Stimulated activated CD4-positive, alpha-beta T cell treated with anti-CD3 and anti-CD28 coated beads, TNF-alpha, amount 100 ng/mL, for 1 hour (primary cell): Measurements from ENCODE around the gene OLA1.

ENCODE experiments used
- DNase-seq, 3 donors: peaks; one replicate each; pipeline ENCODE4 v3.0.0-alpha.2; 2020; ENCODE audit warnings: low read depth in 3 of 3, low spot score in 1 of 3

Gene OLA1

DNA sequence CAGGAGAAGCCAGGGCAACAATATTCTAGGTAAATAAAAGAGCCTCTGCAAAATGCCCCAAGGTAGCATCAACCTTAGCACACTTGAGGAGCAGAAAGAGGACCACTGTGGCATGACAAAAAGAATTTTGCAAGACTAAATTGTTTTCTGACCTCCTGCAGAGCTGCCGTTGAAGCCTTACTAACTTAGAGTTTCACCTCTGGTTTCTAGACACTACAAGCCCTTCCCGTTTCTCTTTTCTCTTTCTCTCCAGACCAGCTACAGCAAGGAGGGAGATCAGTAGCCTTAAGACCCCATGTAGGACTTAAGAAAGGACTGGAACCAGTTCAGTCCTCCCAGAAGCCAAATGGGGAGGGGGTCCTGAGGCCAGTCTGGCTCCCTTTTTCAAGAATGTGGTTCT, 209.9 kb downstream of the OLA1 start:
- DNase-seq = no peak

DNA sequence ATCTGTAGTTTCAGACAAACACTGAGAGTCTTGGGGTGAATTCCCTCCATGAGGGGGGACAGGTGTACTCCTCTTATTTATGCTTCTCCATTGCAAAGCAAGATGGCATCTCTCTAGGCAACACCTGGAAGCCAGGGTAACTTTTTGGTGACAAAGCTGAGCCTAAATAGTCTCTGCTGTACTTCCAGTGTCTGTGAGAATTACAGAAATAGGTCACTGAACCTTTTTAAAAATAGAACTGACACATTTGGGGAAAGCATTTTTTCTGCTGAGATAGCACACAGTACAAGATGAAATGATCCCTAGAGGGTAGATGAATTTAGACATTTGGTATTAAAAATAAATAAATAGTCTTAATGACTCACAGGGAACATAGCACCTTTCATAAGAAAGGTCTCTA, 211.5 kb downstream of the OLA1 start:
- DNase-seq = no peak

DNA sequence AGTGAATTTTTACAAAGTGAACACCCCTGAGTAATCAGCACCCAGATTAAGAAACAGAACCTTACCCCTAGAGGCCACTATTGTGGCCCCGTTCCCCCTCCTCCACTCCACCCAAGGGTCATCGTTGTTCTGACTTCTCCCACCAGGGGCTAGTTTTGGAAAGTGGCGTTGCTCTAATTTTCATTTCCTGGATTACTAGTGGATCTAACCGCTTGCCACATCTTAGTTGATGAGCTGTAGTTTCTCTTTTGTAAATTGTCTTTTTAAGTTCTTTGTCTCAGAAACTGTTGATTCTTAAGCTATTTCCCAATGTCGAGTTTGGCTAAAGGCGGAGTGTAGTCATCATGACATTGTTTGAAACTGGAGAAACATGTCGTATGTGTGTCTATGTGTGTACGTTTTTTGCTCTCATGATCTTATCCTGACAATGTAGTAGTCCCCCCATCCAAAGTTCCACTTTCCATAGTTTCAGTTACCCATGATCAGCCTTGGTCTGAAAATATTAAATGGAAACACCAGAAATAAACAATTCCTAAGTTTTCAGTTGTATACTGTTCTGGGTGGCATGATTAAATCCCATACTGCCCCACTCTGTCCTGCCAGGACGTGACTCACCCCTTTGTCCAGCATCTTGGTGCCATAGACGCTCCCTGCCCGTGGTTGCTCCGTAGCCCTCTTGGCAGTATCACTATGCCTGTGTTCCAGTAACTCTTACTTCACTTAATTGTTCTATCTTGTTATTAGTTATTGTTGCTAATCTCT, 212.2 kb downstream of the OLA1 start:
- DNase-seq = no peak

DNA sequence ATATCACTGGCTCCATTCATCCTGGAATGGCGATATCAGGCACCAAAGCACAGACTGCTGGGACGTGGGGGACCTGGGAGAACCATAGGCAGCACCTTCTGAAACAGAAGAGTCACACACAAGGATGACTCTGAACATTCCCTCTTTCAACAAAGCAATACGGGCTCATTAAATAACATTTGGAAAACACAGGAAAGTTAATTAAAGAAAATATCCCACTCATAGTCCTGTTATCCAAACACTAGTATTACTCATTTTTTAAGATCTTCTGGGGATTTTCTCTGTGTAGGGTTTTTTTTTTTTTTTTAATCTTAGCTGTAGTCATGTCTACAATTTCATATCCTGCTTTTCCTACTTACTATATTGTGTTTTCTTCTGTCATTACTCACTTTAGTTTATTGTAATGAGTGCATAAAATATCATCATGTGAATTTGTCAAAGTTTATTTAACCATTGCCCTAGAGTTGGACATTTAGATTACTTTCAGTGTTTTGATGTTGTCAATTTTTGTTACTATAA, 213.2 kb downstream of the OLA1 start:
- no peak for DNase-seq

DNA sequence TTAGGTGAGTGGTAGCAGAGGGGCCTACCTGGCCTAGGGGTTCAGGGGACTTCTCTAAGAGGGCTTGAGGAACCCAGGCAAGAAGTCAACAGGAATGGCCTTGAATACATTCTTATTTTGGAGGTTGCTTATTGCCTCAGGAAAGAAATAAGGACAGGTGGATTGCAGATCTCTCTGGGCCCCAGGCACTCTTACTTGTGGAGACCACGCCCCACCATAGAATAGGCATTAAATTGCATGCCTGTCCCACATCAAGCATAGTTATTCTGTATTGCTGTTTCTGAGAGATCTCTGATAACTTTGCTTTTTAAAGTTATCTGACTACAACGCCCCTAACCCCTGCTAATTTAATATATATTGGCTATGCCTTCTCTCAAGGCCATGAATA, 215.2 kb downstream of the OLA1 start:
- DNase-seq = no peak

DNA sequence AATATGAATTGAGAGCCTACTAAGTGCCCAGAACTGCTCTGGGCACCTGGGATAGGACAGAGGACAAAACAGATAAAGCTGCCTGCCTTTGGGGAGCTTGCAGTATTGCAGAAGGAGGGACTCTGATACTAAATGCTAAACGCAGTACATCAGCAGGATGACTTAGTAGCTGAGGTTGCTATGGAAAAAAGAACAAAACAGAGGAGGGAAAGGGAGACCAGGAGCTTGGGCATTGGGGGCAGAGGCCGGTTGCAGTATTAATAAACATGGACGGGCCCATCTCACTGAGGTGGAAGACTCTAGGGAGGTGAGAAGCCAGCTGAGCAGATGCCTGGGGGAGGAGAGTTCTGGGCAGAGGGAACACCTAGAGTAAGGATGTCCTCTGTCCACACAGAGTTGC, 217.1 kb downstream of the OLA1 start:
- DNase-seq = no peak

DNA sequence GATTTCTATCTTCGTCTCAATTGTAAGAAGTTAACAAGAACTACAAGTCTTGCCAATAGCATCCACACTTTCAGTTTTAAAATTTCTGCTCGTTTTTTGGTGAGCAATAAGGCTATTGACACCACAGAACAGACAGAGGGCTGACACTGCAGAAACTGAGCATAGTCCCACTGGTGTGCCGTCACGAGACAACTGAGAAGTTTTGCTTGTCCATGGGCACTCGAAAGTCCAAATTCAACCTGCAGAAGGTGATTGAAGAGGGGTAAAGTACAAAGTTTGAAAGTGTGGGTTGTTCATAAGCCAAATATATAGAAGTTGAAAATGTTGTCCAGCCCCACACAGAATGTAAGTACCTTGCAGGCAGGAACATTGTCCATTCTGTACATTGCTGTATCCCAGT, 219.4 kb downstream of the OLA1 start:
- DNase-seq = no peak

DNA sequence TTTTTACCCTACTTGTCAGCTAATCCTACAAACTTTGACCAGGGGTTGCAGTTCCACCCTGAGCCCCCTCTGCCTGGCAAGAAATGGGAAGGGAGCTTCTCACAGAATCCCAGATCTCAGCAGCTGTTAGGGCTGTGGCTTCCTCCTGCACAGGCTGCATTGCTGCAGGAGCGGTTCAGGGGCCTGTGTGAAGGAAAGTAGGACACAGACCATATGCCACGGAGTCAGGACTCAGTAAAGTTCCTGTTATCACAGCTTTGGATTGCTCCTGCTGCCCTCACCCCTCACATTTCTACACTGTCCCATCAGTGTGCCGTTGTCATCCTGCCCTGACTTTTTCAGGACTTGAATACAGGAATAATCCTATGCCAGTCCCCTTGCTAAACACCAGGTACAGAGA, 220.4 kb downstream of the OLA1 start:
- DNase-seq = no peak

DNA sequence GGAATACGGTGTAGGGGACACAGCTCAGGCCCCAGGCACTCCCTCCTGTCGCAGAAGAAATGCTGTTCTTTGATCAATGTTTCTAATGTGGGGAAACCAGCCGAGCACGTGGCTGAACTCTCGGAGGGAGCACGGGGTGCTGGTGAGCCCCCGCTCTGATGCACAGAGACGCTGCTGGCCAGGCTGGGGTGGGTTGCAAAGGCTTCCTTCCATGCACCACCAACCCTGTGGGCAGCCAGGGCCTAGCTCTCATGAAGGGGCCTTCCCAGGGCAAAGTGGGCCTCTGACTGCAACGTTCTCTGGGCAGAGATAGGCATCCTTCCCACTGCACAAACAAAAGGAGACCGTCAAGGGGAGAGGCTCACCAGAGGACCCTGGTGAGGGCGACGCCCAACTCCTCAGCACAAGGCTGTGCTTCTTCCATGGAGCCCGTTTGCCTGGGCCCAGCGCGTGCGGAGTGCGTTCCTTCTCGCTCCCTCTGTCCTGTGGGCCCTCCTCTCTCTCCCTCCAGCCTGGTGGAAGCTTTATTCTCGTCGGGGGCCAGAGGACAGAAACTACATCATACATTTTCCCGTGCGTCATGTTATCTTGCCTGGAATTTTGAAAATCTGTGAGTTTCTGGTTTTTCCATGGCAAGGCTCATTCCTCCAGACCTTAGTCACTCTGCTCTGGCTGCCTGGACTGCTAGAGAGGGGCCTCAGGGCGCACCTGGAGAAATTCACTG, 222.0 kb downstream of the OLA1 start:
- no peak for DNase-seq

DNA sequence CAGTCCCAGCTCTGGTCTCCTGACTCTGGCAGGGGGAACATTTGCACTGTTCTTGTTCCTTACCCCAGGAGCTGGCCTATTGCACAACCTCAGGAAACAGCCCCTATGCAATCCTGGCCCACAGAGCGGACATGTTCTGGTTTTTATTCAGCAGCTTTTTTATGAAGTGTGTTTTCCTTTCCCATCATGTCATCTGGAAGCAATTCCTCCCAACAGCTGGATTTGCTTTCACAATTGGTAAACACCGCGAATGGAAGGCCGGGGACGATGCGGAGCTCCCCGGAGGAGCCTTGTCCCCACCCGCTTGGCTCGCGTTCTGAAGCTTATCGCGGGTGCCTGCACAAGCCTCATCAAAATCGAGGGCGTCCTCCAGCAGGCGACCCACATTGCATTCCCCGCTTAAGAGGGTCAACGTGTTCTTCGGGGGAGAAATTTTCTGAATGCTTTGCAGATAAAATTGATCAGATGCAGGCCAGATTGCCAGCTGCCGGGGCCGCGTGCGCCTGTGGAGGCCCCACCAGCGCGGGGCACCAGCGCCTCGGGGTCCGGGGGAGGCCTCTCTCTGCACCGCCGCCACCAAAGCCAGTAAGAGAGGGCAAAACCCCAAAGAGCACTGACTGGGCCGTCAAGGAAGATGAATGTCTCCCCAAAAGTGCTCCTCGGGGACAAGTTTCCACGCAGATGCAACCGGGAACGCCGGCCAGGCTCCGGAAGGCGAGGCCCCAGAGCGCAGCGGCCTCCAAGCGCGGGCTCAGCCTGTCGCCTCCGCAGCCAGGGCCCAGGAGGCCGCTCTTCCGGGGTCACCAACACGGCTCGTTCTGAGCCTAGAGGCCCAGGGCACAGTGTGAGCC, 222.8 kb downstream of the OLA1 start:
- DNase-seq = no peak

DNA sequence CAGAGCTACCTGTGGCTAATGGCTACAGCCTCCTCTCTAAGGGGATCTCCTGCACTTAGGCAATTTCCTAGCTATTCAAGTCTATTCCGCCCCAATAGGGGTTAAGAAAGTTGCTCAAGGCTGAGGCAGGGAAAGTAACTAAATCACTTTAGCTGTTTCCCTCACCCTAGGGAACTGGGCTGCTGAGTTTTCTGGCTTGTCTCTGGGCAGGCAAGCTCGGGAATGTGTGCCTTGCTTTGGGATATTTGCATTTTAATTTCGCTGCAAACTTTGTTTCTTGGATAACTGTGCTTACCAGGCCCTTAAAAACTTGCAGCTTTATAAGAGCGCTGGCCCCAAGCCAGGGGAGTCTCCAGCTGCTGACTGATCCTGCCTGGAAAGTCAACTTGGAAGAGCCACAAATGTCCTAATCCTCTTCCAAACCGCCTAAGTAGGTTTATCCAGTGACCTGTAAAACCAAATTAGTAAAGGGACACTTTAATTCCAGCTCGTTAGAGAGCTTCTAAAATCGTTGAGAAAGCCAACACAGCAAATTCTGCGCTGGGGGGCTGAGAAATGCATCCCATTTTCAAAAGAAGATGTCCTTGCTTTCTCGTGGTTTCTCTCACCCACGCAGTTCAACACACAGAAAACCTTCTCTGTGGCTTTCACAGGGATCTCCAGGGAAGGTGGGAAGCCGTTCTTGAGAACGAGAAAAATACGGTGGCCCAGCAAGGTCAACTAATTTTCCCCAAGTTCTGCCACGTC, 223.6 kb downstream of the OLA1 start:
- no peak for DNase-seq

DNA sequence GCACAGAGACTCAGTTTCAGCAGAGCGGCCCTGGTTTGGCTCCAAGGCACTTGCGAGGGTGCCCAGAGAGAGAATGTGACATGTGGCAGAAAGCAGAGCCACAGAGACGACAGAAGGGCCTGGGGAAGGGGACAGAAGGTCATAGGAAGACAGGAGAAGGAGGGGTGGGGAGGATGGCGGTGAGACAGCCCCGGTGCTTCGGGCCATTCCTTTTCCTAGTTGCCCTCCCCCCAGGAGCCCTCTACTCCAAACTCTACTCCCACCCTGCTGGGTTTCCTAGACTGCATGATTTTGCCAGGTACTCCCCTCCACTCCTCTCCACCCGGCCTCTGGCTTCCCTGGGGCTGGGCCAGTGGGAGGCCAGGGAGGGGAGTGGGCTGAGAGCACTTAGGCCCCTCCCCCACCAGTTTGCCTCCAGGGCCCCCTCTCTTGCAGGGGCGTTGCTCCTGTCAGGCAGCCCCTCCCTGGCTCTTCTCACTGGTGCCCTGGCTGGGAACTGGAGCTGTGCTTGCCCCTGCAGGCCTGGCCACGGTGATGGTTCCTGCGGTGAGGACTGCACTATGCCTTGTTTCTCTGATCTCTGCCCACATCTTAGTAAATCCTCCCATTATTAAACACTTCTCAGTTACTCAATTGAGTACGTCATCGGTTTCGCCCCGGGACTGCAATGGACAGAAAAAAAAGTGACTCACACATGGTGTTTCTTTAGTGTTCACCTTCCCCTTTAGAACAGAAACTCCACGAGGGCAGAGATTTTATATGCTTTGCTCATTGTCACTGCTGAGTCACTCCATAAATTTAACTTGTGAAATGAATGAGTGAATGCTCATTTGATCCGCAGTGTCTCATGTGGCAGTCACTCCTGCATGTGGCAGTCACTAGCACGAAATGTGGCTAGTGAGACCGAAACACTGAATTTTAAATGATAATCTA, 224.5 kb downstream of the OLA1 start:
- DNase-seq = no peak
